D341Med (cell line): Measurements from ENCODE around the gene SMYD1.
A peak's percentile ranks its signal among the peaks of the same experiment; 100 is the strongest.

Experiments
- DNase-seq: peaks from one replicate; pipeline ENCODE4 v3.0.0; 2012; ENCODE audit warnings: low spot score

Gene SMYD1

GRCh38 chr2:88147145-88147544, 79.5 kb downstream of the SMYD1 start:
- no peak for DNase-seq

- no peak for DNase-seq
Measured at GRCh38 chr2:88148929-88149438, 81.4 kb downstream of the SMYD1 start.

DNA sequence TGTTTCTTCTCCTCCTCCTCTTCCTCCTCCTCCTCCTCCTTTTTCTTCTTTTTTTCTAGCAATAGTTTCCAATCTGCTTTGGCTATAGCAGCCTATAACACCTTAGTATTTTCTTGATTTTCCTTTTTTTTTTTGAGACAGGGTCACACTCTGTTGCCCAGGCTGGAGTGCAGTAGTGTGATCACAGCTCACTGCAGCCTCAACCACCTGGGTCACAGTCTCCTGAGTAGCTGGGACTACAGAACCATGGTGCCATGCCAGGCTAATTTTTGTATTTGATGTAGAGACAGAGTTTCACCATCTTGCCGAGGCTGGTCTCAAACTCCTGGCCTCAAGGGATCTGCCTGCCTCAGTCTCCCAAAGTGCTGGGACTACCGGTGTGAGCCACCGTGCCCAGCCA, 91.9 kb downstream of the SMYD1 start:
- DNase-seq = no peak

GRCh38 chr2:88159955-88160415, 92.4 kb downstream of the SMYD1 start:
- DNase-seq = peak; percentile 63

GRCh38 chr2:88160517-88160916, 92.9 kb downstream of the SMYD1 start:
- no peak for DNase-seq

- DNase-seq = no peak
Measured at GRCh38 chr2:88161446-88162244, 94.0 kb downstream of the SMYD1 start.
